Heart left ventricle (tissue), 16 donors: ENCODE data around the gene SLC22A23. TPM values are rescaled to one million over a fixed set of nuclear protein-coding genes. Genes with fewer than 3 reads are reported as not detected.

Source experiments
- ATAC-seq, 4 donors: fragments of 200-7000 bp; cut with Tn5 transposase; one replicate each; pipeline ENCODE4 v1.9.1; 2020 to 2022; ENCODE audit warnings: moderate library complexity in 4 of 4, mild to moderate bottlenecking in 3 of 4, moderate number of reproducible peaks in 1 of 4
- DNase-seq, 5 donors: peaks; one replicate each; pipeline ENCODE4 v3.0.0-alpha.2; 2020
- H3K27ac ChIP-seq, 12 donors: fragments of 200-600 bp; sonication (generic) in 4 of 12; one replicate each; pipeline versions ENCODE4 v1.5.0 to v1.8.0; 2016 to 2022; ENCODE audit warnings: mild to moderate bottlenecking in 2 of 12
- H3K27me3 ChIP-seq, 9 donors: fragments of 200-600 bp; sonication (generic) in 2 of 9; one replicate each; pipeline versions ENCODE4 v1.5.1 to v1.8.0; 2016 to 2022; ENCODE audit warnings: mild to moderate bottlenecking in 3 of 9
- H3K36me3 ChIP-seq, 9 donors: fragments of 200-600 bp; sonication (generic) in 2 of 9; one replicate each; pipeline versions ENCODE4 v1.5.0 to v1.8.0; 2018 to 2022; ENCODE audit warnings: mild to moderate bottlenecking in 2 of 9
- H3K4me1 ChIP-seq, 12 donors: fragments of 200-600 bp; sonication (generic) in 4 of 12; one replicate each; pipeline versions ENCODE4 v1.5.0 to v1.8.0; 2016 to 2022; ENCODE audit warnings: mild to moderate bottlenecking in 3 of 12
- H3K4me3 ChIP-seq, 12 donors: fragments of 200-600 bp; sonication (generic) in 4 of 12; one replicate each; pipeline versions ENCODE4 v1.5.0 to v1.8.0; 2017 to 2022; ENCODE audit warnings: mild to moderate bottlenecking in 9 of 12, moderate library complexity in 4 of 12
- H3K9me3 ChIP-seq, 12 donors: fragments of 200-600 bp; sonication (generic) in 4 of 12; one replicate each; pipeline versions ENCODE4 v1.5.0 to v1.8.0; 2016 to 2022; ENCODE audit warnings: mild to moderate bottlenecking in 1 of 12
- POLR2A ChIP-seq, 2 donors: fragments of 450-650 bp; IDR thresholded peaks; one replicate each; pipeline ENCODE4 v1.6.1; 2017; ENCODE audit warnings: antibody characterized with exemption in 2 of 2, mild to moderate bottlenecking in 2 of 2, moderate library complexity in 2 of 2
- WGBS, 4 donors: extraction: QIAGEN DNeasy Blood & Tissue Kit in 2 of 4; methylation state at CpG; one replicate each; pipeline versions ENCODE4 v1.1.5 to v1.1.7; 2013 to 2018; 5-methylcytosine and 5-hydroxymethylcytosine counted together
- intact Hi-C, 10 donors: fragments of 100-400 bp; cut with DNase I; formaldehyde crosslinking; loops; one replicate each; pipeline versions ENCODE4 v1.11.1 to v1.14.2; 2022
- polyA plus RNA-seq, 2 donors: library from polyadenylated mRNA; stranded (reverse); fragments of 200-250 nt; gene quantifications; one replicate each; pipeline ENCODE4 v1.2.3, GENCODE V29; 2013
- total RNA-seq, 9 donors: library from RNA; depleted of rRNA in 2 of 9; stranded (reverse); fragments of >200 nt in 2 of 9; fragmentation: NEBNext Ultra II Directional in 3 of 9; extraction: Animal tissue kit (Norgen Biotek cat#: 25700) in 3 of 9; gene quantifications; one replicate each; pipeline versions ENCODE4 v1.1.0 to v1.2.4, GENCODE V29; 2016 to 2023
- TF ChIP-seq, protein P1 (sequence below), 12 donors: fragments of 200-600 bp; sonication (generic) in 4 of 12; IDR thresholded peaks; one replicate each; pipeline versions ENCODE4 v1.5.0 to v1.8.0; 2018 to 2022; ENCODE audit warnings: antibody characterized with exemption in 12 of 12, mild to moderate bottlenecking in 5 of 12
- donor health status: ischemic (EF 13 %, LVEDD 7.1; RV severe dilation, severe dysfunction).
- donor health status: healthy with polysubstance abuse.
- donor health status: DM: no; HTN: yes; CAD: no.
- donor health status: DM: no; HTN: no; CAD: no.
- donor health status: ischemic (EF 25% LVEDD 6.9; RV normal size, moderate dysfunction).
- donor health status: ischemic (EF 25% LVEDD 5.7; RV mildly dilated, moderate dysfunction).
- donor health status: healthy.
- donor health status: DM: yes; HTN: yes; CAD: no.
- donor health status: ischemic (EF 35%, LVEDD 5.7; RV mildly dilated, moderate dysfunction).
- donor health status: nonischemic (EF 11% LVEDD 7.7; RV severe dilation, severe dysfunction).
- donor health status: DM: yes; HTN: yes; CAD: no.
- donor health status: PGD.
- donor health status: ischemic (EF 29% LVEDD 5.4; RV normal size, mild dysfunction).
- donor health status: nonischemic (EF 23%, LVEDD 6.1; RV moderate dilation, normal function).

Gene SLC22A23
- total and polyA plus RNA-seq, 11 donors, result 2.9 to 12.4 (median 5.2) TPM

DNA sequence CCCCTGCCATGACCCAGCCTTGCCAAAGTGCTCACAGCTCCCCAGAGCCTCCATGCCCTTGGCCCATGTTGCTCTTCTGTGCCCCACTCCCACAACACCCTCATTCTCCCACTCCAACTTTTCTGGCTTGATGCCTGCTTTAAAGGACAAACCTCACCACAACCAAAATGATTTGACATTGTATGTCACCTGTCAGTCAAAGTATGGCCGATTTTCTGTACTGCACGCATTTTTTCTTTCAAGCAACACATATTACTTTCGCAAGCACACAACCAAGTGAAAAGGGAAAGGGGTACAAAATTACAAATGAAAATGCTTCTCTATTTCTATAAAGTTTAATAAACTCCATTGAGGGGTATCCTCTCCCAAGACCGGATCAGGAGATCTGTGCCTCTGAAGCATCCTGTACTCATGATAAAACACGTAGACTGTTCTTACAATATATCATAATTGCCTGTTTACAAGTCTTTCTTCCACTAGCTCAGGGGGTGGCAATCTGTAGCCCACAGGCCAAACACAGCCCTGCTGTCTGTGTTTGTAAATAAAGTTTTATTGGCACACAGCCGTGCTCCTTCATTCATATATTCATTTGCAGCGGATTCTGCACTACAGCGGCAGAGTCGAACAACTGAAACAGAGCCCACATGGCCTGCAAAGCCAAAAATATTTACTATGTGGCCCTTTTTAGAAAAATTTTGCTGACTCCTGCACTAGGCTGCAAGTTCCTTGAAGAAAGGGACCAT lies 32.5 kb downstream of the SLC22A23 start:
- Histone ChIP-seq H3K4me1 (peaks cover 0 to 19% (median 9%) of the 10 kb centered on the region in 12 donors), H3K27ac (no peak overlapping the region), H3K36me3 (no peaks in the 10 kb centered on the region), H3K9me3 (no peaks in the 10 kb centered on the region), H3K27me3 (no peaks in the 10 kb centered on the region), H3K4me3 (no peak overlapping the region)
- no peak for DNase-seq
- no peak for TF ChIP-seq POLR2A (IDR thresholded peaks at IDR 0.05)
- TF ChIP-seq, protein P1, sequence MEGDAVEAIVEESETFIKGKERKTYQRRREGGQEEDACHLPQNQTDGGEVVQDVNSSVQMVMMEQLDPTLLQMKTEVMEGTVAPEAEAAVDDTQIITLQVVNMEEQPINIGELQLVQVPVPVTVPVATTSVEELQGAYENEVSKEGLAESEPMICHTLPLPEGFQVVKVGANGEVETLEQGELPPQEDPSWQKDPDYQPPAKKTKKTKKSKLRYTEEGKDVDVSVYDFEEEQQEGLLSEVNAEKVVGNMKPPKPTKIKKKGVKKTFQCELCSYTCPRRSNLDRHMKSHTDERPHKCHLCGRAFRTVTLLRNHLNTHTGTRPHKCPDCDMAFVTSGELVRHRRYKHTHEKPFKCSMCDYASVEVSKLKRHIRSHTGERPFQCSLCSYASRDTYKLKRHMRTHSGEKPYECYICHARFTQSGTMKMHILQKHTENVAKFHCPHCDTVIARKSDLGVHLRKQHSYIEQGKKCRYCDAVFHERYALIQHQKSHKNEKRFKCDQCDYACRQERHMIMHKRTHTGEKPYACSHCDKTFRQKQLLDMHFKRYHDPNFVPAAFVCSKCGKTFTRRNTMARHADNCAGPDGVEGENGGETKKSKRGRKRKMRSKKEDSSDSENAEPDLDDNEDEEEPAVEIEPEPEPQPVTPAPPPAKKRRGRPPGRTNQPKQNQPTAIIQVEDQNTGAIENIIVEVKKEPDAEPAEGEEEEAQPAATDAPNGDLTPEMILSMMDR (IDR thresholded peaks at IDR 0.05), result no peak
- 95 to 98% (median 96%) methylated on average over 9 of the region's 9 CpGs for WGBS, 4 donors
- intact Hi-C loops, result no loop called here
- no peak for ATAC-seq

DNA sequence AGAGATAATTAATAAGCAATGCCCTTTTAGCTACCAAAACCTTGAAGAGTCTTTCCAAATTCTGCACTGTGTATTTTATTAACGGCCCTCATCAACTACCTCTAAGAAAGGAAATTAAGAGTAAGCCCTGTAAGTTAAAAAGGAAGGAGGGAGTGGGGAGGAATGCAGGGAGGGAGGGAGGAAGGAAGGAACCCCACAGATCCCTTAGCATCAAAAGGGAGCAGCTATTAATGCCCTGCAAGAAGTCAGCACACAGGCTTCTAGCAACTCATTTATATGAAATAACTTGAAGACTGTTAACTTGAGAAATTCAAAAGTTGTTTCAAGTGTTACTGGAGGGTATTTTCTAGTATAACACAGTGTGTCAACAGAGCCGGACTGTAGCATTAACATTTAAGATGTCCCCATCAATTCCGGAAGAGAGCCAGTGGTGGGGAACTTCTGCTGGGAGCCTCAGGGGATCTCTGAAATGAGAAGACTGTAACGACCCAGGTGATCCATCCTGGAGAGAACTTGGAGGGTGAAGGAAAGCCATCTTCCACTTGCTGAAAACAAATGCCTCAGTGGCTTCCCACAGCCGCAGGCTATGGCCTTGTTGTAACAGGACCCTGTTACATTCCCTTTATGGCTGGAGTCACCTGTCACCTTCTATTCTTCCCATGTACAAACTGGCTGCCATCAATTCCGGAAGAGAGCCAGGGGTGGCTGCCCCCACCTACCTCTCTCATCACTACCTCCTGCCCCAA lies 33.2 kb downstream of the SLC22A23 start:
- TF ChIP-seq, protein P1 (IDR thresholded peaks at IDR 0.05), result no peak
- no peak for TF ChIP-seq POLR2A (IDR thresholded peaks at IDR 0.05)
- no peak for ATAC-seq
- Histone ChIP-seq H3K27me3 (no peaks in the 10 kb centered on the region), H3K27ac (no peak overlapping the region), H3K36me3 (no peaks in the 10 kb centered on the region), H3K4me3 (no peak overlapping the region), H3K9me3 (no peaks in the 10 kb centered on the region), H3K4me1 (peaks cover 0 to 19% (median 9%) of the 10 kb centered on the region in 12 donors)
- 77 to 83% (median 80%) methylated on average over 6 of the region's 6 CpGs for WGBS, 4 donors
- intact Hi-C loops, result no loop called here
- DNase-seq, result no peak

DNA sequence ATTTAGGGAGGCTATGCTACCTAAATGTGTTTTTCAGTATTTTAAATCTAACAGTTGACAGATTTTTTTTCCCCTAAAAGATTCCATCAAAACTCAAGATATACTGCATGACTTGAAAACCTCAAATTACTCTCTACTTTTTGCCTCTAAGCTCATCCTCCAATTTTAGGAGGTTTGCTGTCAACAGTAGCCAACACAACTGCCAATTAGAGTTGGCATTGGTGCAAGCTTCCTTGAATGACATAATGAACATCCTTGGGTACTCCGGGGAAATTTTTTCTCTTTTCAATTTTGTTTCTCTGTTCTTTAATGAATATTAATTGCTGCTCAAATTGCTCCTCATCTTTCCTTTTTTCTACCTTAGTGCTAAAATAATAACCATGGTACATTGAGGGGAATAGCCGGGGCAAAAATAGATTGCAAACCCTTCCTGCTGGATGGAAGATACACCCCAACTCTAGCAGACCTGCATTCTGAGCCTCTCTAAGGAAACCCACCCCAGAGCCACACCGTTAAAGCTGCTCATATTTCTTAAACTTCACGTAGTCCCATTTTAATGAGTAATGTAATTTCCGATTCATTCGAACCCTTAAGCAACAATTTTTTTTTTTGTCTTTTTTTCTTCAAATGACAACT lies 34.3 kb downstream of the SLC22A23 start:
- Histone ChIP-seq H3K4me1 (peaks cover 0 to 13% (median 6%) of the 10 kb centered on the region in 12 donors), H3K4me3 (no peak overlapping the region), H3K27me3 (no peaks in the 10 kb centered on the region), H3K27ac (no peak overlapping the region), H3K9me3 (no peaks in the 10 kb centered on the region), H3K36me3 (no peaks in the 10 kb centered on the region)
- ATAC-seq (no peak), DNase-seq (no peak)
- TF ChIP-seq, protein P1 (IDR thresholded peaks at IDR 0.05), result no peak
- TF ChIP-seq POLR2A (IDR thresholded peaks at IDR 0.05), result no peak
- intact Hi-C loops, result no loop called here
- WGBS, 4 donors, result 85 to 89% (median 87%) methylated on average over 6 of the region's 6 CpGs
